SH-SY5Y (cell line): ENCODE measurements around the gene PLCB3.

ENCODE experiments used
- GATA2 ChIP-seq: IDR thresholded peaks from 2 replicates; pipeline ENCODE4 v1.6.1; 2011; ENCODE audit warnings: mild to moderate bottlenecking, low read depth, low read length
- GATA3 ChIP-seq: IDR thresholded peaks from 2 replicates; pipeline ENCODE4 v1.6.1; 2011; ENCODE audit warnings: low read depth, mild to moderate bottlenecking, low read length, moderate library complexity

- TF ChIP-seq GATA3 (no peak), GATA2 (no peak)
Measured at GRCh38 chr11:64241241-64241490, 10.2 kb upstream of the PLCB3 start.
